Thoracic aorta (tissue), 2 donors: ENCODE data around the gene SLC37A3. TPM values are rescaled to one million over a fixed set of nuclear protein-coding genes. Genes with fewer than 3 reads are reported as not detected.

Source experiments
- ATAC-seq: fragments of 150-250 bp; one replicate; pipeline ENCODE4 v1.8.0; 2017; ENCODE audit warnings: low read depth; ENCODE audit not compliant: insufficient number of reproducible peaks, low FRiP score
- DNase-seq: peaks from one replicate; pipeline ENCODE4 v3.0.0-alpha.2; 2020; ENCODE audit warnings: low spot score
- H3K27ac ChIP-seq, 2 donors: fragments of 200-600 bp; sonication (generic); 1 replicate in 1 of 2; 2 replicates in 1 of 2; pipeline ENCODE4 v1.5.1; 2016; ENCODE audit warnings: mild to moderate bottlenecking in 2 of 2, moderate library complexity in 2 of 2
- H3K27me3 ChIP-seq: fragments of 200-600 bp; sonication (generic); replicated peaks from 2 replicates; pipeline ENCODE4 v1.6.0; 2016; ENCODE audit warnings: mild to moderate bottlenecking; ENCODE audit not compliant: insufficient read depth
- H3K36me3 ChIP-seq: fragments of 200-600 bp; sonication (generic); one replicate; pipeline ENCODE4 v1.5.1; 2016
- H3K4me1 ChIP-seq, 2 donors: fragments of 200-600 bp; sonication (generic); 1 replicate in 1 of 2; 2 replicates in 1 of 2; pipeline versions ENCODE4 v1.5.1 to v1.6.0; 2016; ENCODE audit warnings: low read depth in 2 of 2, mild to moderate bottlenecking in 1 of 2; ENCODE audit not compliant: control insufficient read depth in 1 of 2
- H3K4me3 ChIP-seq: fragments of 200-600 bp; sonication (generic); 2 replicates; pipeline ENCODE4 v1.5.1; 2016; ENCODE audit warnings: mild to moderate bottlenecking
- H3K9me3 ChIP-seq: fragments of 200-600 bp; sonication (generic); 2 replicates; pipeline ENCODE4 v1.5.1; 2016
- CTCF ChIP-seq: fragments of 200-600 bp; sonication (generic); IDR thresholded peaks from one replicate; pipeline ENCODE4 v1.5.1; 2019; ENCODE audit warnings: antibody characterized with exemption
- total RNA-seq, 2 donors: library from RNA; depleted of rRNA; stranded (reverse); fragments of >200 nt; gene quantifications; one replicate each; pipeline versions ENCODE4 v1.1.0 to v1.2.3, GENCODE V29; 2016

The SLC37A3 gene
- total RNA-seq, 2 donors from 2014 or later: 66.5 to 83.2 TPM

GRCh38 chr7:140415361-140415760 is 17.0 kb upstream of the SLC37A3 start:
- DNase-seq: no peak
- no peaks in the 10 kb centered on the region for H3K9me3 ChIP-seq
- H3K4me3 ChIP-seq: no peak overlapping the region
- H3K36me3 ChIP-seq: no peaks in the 10 kb centered on the region
- no peaks in the 10 kb centered on the region for H3K4me1 ChIP-seq
- TF ChIP-seq CTCF: no peak
- H3K27ac ChIP-seq: no peak overlapping the region
- no peak for ATAC-seq
- H3K27me3 ChIP-seq: no peaks in the 10 kb centered on the region

- no peak overlapping the region for H3K4me3 ChIP-seq
- ATAC-seq (no peak), DNase-seq (no peak)
- TF ChIP-seq CTCF: no peak
- H3K27ac ChIP-seq: no peak overlapping the region
- H3K4me1 ChIP-seq: no peaks in the 10 kb centered on the region
- no peaks in the 10 kb centered on the region for H3K36me3 ChIP-seq
- no peaks in the 10 kb centered on the region for H3K9me3 ChIP-seq
- no peaks in the 10 kb centered on the region for H3K27me3 ChIP-seq
Measured at GRCh38 chr7:140404565-140405065, 6.3 kb upstream of the SLC37A3 start.

- H3K4me3 ChIP-seq: peak within 1 kb of the TSS; percentile 52
- H3K9me3 ChIP-seq: no peaks in the 10 kb centered on the region
- H3K36me3 ChIP-seq: no peaks in the 10 kb centered on the region
- no peak within 1 kb of the TSS for H3K27ac ChIP-seq
- DNase-seq: no peak
- H3K4me1 ChIP-seq: no peaks in the 10 kb centered on the region
- no peak for ATAC-seq
- no peaks in the 10 kb centered on the region for H3K27me3 ChIP-seq
- no peak for TF ChIP-seq CTCF
Measured at GRCh38 chr7:140403878-140404564, 5.7 kb upstream of the SLC37A3 start, which contains the start of gene RAB19. TSS of gene RAB19 (plus strand) at chr7:140404058. CDS start at chr7:140407647, 3,589 bp downstream.

DNA sequence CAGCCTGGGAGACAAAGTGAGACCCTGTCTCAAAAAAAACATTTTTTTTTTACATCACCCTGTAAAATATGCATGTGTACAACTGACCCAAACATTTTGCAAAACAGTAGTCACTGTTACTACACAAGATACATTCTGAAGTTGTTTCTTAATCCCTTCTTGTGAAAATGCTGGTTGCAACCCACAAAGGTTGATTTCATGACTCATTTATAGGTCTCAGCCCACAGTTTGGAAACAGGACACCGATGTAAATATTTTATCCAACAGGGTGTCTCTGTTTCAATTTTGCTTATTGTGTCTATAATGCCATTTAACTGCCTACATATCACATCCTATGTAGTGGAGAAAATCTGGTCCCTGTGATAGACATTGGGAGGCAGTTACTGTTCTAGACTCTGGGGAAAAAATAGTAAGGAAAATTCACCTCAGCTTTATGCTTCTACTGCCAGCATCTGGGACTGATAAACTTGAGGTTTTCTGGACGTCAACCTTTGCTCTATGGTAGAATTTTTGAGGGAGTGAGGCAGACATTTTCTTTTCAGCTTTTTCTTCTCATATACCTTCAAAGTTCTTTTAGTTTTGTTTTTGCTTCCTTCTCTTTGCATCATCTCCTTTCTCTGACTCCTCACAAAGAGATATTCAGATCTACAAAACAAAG is 4.0 kb upstream of the SLC37A3 start:
- TF ChIP-seq CTCF: no peak
- Histone ChIP-seq H3K27me3 (no peaks in the 10 kb centered on the region), H3K36me3 (no peaks in the 10 kb centered on the region), H3K4me1 (peaks cover 3 to 4% of the 10 kb centered on the region in 2 donors), H3K4me3 (no peak overlapping the region), H3K27ac (no peak overlapping the region), H3K9me3 (no peaks in the 10 kb centered on the region)
- no peak for ATAC-seq
- no peak for DNase-seq

- Histone ChIP-seq H3K4me3 (no peak overlapping the region), H3K9me3 (no peaks in the 10 kb centered on the region), H3K27me3 (no peaks in the 10 kb centered on the region), H3K4me1 (peaks cover 15 to 19% of the 10 kb centered on the region in 2 donors), H3K27ac (no peak overlapping the region), H3K36me3 (no peaks in the 10 kb centered on the region)
- DNase-seq (no peak), ATAC-seq (no peak)
- TF ChIP-seq CTCF: no peak
Measured at GRCh38 chr7:140400381-140400780, 2.1 kb upstream of the SLC37A3 start.
